Measurements from ENCODE around the gene SGK1.
"Not testable (repeated sequence)": the region's sequence is repeated elsewhere in the genome, so short reads cannot be mapped to it uniquely, and the experiment has no call there.

Gene SGK1

DNA sequence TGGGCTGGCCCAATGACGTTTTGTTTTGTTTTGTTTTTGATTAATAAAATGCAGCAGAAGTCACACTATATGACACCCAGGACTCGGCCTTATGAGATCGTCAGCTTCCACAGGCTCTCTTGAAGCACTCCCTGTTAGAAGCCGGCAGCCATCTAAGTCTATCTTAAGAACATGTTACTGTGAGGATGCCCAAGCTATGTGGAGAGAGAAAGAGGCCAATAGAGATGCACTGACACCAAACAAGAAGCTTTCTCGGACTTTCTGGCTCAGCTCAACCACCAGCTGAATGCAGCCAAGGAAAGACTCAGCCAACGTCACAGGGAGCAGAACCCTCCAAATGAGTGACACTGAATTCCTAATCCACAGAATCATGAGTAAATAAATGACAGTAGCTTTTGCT, 14.0 kb downstream of the SGK1 start:
- DNase-seq = no peak

DNA sequence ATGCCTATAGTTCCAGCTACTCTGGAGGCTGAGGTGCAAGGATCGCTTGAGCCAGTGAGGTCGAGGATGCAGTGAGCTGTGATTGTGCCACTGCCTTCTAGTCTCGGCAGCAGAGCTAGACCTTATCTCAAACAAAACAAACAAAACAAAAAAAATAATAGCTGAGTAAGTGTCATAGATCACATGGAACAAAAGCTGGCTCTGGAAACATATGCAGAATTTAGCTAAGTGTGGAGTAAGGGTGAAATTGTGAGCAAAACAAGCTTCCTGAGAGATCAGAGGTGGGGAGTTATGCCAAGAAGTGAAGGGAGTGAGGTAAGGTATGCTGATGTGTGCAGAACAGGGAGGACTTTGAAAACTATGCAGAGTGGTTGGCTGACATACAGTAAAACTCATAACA, 18.7 kb downstream of the SGK1 start:
- DNase-seq = no peak

DNA sequence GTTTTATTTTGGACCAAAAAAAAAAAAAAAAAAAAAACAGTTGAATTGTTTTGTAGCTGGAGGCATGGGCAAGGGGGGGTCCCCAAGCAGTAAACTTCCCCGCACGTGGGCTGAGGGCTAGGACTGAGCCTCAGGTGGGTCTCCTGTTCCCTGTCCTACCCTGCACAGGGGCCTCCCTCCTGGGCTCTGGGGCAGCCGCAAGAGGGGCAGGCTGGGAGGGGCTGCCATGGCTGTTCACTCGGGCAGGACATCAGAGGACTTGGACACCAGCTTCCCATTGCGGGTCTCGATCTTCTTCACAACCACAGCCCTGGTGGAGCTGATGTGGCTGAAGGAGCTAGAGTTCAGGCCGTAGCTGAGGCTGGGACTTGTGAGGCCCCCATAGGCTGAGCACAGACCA, 21.1 kb downstream of the SGK1 start:
- no peak for DNase-seq

GRCh38 chr6:134295953-134296553, 21.9 kb downstream of the SGK1 start:
- DNase-seq = peak; percentile 98

DNA sequence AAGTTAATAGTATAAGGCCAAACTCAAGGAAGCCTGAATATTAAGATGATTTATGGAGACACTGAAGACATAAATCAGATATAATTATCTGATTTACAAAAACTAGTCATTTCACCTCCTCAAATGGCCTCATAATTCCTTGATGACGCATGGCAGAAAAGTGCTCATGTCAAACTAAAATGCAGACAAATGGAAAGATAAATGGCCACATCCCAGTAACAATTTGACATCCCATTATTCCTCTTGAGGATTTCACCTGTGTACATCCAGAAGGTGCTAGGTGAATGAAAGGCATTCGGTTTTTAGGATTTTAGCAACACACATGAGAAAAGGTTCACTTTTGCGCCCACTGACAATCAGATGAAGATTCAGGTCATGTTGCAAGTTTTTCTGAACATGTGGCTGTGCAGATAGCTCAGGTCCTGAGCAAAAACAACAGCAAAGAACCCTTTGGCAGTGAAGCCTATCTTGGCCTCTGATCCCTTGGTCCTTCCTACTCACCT, 24.2 kb downstream of the SGK1 start:
- DNase-seq = no peak

GRCh38 chr6:134291156-134291555, 26.8 kb downstream of the SGK1 start:
- no peak for DNase-seq

GRCh38 chr6:134289204-134289575, 28.7 kb downstream of the SGK1 start:
- DNase-seq = peak; percentile 55

GRCh38 chr6:134288538-134289203, 29.2 kb downstream of the SGK1 start:
- peak; percentile 93 for DNase-seq

DNA sequence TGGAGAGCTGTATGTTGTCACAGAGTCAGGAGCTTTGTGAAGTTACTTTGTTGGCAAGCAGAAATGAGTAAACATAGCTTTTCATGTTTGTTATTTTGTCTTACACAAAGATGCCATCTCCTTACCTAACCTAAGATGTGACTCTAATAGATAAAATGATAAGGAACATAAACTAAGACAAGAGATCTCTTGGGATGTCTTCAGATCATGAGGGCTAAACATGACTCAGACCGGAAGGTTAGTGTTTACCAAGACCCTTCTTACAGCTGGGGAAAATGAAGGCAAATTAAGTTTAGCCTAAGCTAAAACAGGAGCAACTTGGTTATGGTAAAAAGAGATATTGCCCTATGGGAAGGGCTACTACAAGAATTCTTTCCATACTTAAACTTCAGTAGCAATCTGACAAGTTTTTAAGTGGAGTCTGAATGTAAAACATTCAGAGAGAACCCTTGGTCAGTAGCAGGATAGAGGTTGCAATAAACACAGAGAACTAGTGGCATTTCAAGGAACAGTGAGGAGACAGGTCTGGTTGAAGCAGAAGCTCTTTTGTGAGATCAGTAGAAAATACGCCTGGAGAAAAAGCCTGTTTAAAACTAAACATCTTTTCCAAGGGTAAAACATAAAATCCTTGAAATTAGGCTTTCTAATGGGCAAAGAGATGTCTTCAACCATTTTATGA, 29.9 kb downstream of the SGK1 start:
- no peak for DNase-seq

DNA sequence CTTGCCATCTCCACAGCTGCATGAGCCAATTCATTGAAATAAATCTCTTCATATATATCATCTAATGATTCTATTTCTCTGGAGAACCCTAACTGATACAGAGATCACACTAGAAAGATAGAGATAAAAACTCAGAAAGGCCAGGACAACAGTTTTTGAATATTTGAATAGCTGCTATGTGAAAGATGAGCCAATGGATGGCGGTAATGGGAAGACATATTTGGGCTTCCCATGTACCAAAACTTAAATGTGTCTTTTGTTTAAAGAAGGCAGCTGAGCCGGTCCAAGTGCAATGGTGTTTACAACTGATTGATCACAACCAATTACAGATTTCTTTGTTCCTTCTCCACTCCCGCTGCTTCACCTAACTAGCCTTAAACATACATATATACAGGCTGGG, 35.1 kb downstream of the SGK1 start:
- DNase-seq = peak; percentile 9

DNA sequence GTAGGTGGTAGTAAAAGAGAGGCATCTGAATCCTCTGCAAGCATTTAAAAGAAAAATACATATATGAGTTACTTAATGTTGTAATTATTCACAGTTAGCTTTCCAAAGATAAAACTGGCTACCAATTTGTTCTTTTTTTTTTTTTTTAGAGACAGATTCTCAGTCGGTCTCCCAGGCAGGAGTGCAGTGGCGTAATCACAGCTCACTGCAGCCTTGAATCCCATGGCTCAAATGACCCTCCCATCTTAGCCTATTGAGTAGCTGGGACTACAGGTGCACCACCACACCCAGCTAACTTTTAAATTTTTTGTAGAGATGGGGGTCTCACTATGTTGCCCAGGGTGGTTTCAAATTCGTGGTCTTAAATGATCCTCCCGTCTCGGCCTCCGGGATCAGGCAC, 36.5 kb downstream of the SGK1 start:
- no peak for DNase-seq

GRCh38 chr6:134278000-134278399, 39.9 kb downstream of the SGK1 start:
- no peak for DNase-seq

GRCh38 chr6:134276891-134277377, 41.0 kb downstream of the SGK1 start:
- DNase-seq = not testable (repeated sequence)

DNA sequence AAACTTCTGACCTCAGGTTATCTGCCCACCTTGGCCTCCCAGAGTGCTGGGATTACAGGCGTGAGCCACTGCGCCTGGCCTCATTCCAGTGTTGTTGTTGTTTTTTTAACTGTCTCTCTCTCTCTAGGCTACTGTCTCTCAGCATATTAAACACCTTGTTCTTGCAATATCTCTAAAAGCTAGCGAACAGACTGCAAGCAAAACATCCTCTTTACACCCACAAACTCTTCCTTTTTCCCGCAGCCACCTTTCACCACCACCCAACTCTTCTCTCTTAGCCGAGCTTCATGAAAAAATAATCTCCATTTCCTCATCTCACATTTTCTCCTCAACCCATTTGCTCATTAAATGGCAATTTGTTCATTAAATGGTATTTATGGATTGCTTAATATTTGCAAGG, 45.5 kb downstream of the SGK1 start:
- DNase-seq = no peak

DNA sequence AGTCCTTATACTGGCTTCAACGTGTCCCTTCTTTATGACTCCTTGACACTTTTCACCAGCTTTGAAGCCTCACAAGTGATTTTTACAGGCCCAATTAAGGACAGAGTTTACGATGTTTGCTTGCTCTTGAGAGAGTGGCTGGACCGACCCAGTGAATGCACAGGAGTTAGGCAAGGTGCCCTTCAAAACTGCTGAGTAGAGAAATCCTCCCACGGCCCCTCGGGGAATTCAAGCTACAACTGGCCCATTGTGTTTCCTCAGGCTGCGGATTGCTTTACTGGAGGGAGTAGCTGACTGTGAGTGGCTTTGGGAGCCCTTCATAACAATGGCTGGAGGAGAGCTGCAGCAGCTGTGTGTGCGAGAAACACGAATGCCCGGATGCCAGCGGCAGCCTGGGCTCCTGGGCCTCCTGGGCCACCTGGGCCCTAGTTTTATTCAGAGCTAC, 50.0 kb downstream of the SGK1 start:
- DNase-seq = no peak

- no peak for DNase-seq
Measured at GRCh38 chr6:134266776-134267175, 51.1 kb downstream of the SGK1 start.

DNA sequence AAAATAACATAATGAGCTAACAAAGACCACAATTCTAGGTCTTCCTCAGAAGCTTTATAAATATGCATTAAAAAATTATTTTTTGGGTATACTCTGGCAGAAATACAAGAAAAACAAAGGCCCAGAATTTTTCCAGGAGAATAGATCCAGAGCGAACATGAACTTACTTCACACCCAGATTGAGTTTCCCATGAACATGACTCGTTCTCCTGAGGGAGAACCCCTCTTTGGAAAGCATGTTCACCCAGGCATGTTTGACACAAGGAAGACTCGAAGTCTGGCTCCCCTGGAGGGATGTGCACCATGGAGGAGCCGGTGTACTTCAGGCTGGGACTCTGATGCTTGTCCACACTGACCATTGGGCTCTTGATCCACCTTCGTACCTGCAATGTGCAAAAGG, 56.1 kb downstream of the SGK1 start:
- DNase-seq = peak; percentile 56

DNA sequence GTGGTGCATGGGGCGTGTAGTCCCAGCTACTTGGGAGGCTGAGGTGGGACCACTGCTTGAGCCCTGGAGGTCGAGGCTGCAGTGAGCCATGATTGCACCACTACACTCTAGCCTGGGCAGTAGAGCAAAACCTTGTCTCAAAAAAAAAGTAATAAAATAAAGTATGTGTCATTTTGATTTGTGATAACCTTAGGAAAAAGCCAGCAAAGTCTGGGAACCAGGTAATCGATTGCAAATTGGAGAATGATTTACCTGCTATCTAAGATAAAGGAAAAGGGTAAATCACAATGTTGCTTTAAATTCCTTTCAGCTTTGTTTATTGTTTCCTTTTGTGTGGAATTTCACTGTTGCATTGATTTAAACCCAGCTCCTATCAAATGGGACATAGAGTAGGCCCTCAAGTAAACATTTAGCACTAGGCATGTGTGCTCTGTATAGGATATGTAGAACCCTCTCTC, 59.0 kb downstream of the SGK1 start:
- DNase-seq = no peak

GRCh38 chr6:134257516-134257915, 60.4 kb downstream of the SGK1 start:
- DNase-seq = no peak

DNA sequence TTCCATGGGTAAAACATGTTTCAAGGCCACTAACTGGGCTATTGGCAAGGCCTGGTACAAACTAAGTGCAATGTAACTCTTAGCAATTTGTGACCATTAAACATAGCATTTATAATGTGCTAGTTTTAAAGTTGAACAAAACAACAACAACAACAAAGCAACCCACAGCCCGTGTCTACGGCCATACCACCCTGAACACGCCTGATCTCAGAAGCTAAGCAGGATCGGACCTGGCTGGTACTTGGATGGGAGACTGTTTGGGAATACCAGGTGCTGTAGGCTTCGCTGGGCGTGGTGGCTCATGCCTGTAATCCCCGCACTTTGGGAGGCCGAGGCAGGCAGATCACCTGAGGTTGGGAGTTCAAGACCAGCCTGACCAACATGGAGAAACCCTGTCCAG, 61.0 kb downstream of the SGK1 start:
- no peak for DNase-seq

DNA sequence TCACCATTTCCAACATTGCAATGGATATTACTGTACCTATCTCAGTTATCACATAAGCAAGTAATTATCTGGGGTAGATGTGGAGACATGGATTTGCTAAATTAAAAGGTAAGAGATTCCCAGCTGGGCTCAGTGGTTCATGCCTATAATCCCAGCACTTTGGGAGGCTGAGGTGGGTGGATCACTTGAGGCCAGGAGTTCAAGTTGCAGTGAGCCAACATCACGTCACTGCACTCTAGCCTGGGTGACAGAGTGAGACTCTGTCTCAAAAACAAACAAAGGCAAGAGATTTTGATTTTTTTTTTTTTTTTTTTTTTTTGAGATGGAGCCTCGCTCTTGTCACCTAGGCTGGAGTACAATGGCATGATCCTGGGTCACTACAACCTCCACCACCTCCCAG, 62.6 kb downstream of the SGK1 start:
- DNase-seq = not testable (repeated sequence)

DNA sequence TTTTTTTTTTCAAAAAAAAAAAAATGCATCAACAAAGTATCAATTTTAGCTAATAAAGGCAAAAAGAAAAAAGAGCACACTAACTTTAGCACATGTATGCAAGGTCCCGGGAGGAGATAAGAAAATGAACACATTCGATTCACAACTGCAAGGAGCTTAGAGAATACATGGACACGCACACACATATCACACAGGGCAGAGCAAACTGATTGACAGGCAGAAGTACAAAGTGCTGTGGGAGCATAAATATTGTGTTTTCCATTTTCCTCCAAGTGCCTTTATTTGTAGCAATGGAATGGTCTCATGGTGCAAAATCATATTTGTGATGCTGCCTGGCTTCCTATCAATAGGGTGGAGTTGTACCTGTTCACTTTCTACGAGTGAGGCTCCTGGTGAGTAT, 63.8 kb downstream of the SGK1 start:
- DNase-seq = no peak

- peak; percentile 92 for DNase-seq
Measured at GRCh38 chr6:134253681-134254080, 64.2 kb downstream of the SGK1 start.

DNA sequence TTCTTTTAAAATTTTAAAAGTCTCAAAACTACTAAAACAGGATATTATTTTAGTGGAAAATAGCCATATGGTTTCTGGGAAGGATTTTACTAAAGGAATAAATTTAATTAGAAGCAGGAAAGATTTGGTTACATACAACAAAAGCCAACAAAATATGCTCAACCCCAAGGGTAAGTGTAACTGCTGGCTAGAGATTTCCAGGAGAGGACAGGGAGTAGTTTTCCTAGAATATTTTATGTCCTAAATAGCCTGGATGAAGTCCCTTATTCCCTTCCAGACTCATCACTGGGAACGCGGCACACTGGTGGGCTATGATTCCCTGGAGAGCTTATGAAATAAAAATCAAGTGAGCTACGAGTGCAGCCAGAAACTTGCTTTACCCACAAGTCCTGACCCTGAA, 66.6 kb downstream of the SGK1 start:
- no peak for DNase-seq

Data from fibroblast of skin of scalp (primary cell).